Measurements from ENCODE around the gene TPST2. TPM values are rescaled to one million over a fixed set of nuclear protein-coding genes. Genes with fewer than 3 reads are reported as not detected.

The TPST2 gene
- total RNA-seq, 1 experiment from 2014 or later, result 95.0 TPM

DNA sequence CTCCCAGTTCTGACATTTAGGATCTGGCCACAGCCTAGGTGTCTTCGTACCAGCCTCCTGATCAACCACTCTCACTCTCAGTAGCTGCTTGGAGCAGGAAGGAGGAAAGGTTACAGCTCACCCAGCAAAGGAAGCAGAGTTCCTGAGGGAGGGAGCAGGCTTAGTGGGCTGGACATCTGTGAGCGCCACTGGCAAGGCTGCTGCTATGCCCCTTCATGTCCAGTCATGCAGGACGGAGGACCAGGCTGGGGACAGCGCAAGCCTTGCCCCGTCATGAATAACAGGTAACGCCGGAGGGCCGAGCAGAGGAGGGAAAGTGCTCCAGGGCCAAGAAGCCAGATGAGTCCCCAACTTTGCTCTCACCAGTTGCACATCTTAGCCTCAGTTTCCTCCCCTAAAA is 25.8 kb downstream of the TPST2 start:
- Histone ChIP-seq H3K27me3 (ENCODE audit: control insufficient read depth, insufficient read depth, low read length) (no peaks in the 10 kb centered on the region), H3K4me3 (ENCODE audit: insufficient read depth, low read depth, low read length) (no peak overlapping the region), H3K36me3 (replicated peaks; ENCODE audit: control insufficient read depth, insufficient read depth, low read length) (peaks cover 12% of the 10 kb centered on the region)
- no peak for DNase-seq

DNA sequence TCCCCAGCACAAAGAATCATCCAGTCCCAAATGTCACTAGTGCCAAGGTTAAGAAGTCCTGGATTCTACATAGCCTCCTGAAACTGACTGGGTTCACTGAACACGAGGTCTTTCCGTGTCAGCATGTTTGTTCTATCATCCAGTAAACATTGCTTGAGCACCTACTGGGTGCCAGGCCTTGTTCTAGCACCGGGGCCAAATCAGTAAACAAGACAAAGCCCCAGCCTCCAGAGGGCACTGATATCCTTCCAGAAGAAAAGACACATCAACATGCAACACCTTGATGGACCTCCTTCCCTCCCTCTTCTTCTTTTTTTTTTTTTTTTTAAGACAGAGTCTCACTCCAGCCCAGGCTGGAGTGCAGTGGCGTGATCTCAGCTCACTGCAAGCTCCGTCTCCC is 26.9 kb downstream of the TPST2 start:
- H3K36me3 ChIP-seq (replicated peaks; ENCODE audit: control insufficient read depth, insufficient read depth, low read length), result peaks cover 12% of the 10 kb centered on the region
- H3K4me3 ChIP-seq (ENCODE audit: insufficient read depth, low read depth, low read length), result no peak overlapping the region
- no peaks in the 10 kb centered on the region for H3K27me3 ChIP-seq (ENCODE audit: control insufficient read depth, insufficient read depth, low read length)
- DNase-seq, result no peak

DNA sequence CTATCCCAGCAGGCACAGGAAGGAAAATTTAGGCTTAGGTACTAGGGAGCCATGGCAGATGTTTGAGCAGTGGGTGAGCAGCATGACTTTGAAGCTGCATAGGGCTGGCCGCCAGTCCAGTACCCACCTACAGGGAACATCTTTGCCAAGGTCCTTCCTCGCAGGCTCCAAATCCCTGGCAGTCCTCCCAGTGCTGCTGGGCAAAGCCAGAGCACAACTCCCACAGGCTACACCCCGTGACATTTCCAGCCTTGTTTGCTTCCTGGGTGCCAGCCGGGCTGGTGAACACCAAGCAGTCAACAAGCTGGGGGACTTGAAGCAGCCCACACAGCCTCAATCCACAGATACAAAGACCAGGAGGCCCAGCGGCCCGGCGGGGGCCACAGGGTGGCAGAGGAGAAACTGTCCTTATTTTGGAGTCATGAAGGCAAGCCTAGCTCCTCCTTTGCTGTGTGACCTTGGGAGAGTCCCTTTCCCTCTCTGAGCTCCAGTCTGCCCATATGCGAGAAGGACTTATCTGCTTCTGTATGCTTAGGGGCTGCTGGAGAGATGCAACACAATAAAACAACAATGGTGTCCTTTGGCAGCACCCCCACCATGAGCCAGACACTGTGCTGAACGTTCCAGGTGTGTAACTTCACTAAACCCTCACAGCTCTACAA is 28.0 kb downstream of the TPST2 start:
- no peak overlapping the region for H3K4me3 ChIP-seq (ENCODE audit: insufficient read depth, low read depth, low read length)
- DNase-seq, result no peak
- peaks cover 12% of the 10 kb centered on the region for H3K36me3 ChIP-seq (replicated peaks; ENCODE audit: control insufficient read depth, insufficient read depth, low read length)
- no peaks in the 10 kb centered on the region for H3K27me3 ChIP-seq (ENCODE audit: control insufficient read depth, insufficient read depth, low read length)

DNA sequence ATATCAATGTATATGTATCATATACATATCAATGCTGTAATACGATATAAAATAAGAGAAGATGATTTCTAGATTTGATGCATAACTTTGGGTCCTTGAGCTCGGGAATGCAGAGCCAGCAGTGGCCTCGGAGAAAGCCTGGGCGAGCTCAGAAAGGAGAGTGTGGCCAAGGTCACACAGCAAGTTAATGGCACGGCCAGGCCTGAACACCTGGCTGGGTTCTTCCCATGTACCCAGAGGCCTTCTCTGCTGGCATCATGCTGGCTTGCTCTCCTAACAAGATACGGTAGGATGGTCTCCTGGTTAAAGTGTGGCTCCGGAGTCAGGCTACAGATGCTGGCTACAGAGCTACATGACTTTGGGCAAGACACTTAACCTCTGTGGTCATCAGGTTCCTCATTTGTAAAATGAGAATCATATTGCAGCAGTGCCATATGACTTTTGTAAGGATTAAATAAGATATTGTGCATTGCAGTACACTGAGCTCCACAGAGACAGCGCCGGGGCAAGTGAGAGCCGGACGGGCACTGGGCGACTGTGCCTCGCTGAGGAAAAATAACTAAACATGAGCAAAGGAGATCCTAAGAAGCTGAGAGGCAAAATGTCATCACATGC is 29.9 kb downstream of the TPST2 start:
- Histone ChIP-seq H3K4me3 (ENCODE audit: insufficient read depth, low read depth, low read length) (no peak overlapping the region), H3K27me3 (ENCODE audit: control insufficient read depth, insufficient read depth, low read length) (no peaks in the 10 kb centered on the region), H3K36me3 (replicated peaks; ENCODE audit: control insufficient read depth, insufficient read depth, low read length) (peaks cover 8% of the 10 kb centered on the region)
- no peak for DNase-seq

DNA sequence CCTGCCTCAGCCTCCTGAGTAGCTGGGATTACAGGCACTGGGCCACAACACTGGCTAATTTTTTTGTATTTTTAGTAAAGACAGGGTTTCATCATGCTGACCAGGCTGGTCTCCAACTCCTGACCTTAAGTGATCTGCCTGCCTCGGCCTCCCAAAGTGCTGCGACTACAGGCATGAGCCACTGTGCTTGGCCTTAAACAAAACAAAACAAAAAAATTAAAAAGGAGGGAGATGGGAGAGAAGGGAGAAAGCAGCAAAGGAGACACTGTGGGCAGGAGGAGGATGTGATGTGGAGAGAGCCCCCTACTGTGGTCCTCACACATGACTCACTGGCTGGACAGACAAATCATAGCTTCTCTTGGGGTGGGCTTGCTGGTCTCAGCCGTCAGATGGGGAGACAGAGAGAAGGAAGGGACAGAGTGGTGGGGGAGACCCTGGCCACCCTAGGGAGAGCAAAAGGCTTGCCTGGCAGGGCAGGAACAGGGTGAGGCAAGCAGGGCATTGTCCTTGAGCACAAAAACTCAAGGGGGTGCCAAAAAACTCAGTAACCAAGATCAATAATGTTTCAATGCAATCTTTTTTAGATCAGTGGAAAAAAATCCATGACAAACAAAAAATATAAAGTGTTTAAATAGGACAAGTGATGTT is 31.6 kb downstream of the TPST2 start:
- H3K27me3 ChIP-seq (ENCODE audit: control insufficient read depth, insufficient read depth, low read length), result no peaks in the 10 kb centered on the region
- no peaks in the 10 kb centered on the region; the same call in none of the 2 replicates for H3K36me3 ChIP-seq (replicated peaks; ENCODE audit: control insufficient read depth, insufficient read depth, low read length)
- H3K4me3 ChIP-seq (ENCODE audit: insufficient read depth, low read depth, low read length), result no peak overlapping the region
- no peak for DNase-seq

DNA sequence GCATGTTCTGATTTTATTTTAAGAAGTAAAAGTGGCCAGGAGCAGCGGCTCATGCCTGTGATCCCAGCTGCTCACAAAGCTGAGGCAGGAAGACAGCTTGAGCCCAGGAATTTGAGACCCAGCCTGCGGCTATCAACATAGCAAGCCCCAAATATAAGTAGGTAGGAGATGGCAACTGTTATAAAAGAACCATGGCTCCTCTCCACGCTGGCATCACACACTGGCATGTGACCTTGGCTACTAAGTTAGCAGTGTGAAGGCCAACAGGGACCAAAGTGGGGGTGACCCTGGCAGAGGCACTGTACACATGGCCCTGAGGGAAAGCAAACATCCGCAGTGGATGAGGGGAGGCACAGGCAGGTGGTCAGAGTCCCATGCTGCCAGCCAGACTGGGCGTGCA is 33.0 kb downstream of the TPST2 start:
- H3K27me3 ChIP-seq (ENCODE audit: control insufficient read depth, insufficient read depth, low read length), result no peaks in the 10 kb centered on the region
- no peak overlapping the region for H3K4me3 ChIP-seq (ENCODE audit: insufficient read depth, low read depth, low read length)
- no peaks in the 10 kb centered on the region; the same call in none of the 2 replicates for H3K36me3 ChIP-seq (replicated peaks; ENCODE audit: control insufficient read depth, insufficient read depth, low read length)
- no peak for DNase-seq

DNA sequence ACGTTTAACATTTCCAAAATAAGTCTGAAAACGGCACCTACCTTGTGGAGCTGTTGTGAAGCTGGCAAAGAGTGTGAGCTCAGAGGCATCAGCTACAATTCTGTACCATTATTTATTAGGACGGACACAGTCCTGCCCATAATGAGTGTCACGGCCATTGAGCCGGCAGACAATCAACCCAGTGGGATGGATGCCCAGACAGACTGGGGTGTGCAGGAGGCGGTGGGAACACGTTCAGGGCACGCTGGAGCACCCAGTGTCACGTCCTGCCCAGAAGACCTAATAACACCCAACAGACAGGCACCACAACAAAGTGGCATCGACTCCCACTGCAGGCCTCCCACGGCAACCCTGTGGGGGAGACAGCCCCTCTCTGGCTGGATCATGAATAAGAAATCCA is 34.5 kb downstream of the TPST2 start:
- Histone ChIP-seq H3K4me3 (ENCODE audit: insufficient read depth, low read depth, low read length) (no peak overlapping the region), H3K36me3 (replicated peaks; ENCODE audit: control insufficient read depth, insufficient read depth, low read length) (no peaks in the 10 kb centered on the region; the same call in none of the 2 replicates), H3K27me3 (ENCODE audit: control insufficient read depth, insufficient read depth, low read length) (no peaks in the 10 kb centered on the region)
- DNase-seq, result no peak

DNA sequence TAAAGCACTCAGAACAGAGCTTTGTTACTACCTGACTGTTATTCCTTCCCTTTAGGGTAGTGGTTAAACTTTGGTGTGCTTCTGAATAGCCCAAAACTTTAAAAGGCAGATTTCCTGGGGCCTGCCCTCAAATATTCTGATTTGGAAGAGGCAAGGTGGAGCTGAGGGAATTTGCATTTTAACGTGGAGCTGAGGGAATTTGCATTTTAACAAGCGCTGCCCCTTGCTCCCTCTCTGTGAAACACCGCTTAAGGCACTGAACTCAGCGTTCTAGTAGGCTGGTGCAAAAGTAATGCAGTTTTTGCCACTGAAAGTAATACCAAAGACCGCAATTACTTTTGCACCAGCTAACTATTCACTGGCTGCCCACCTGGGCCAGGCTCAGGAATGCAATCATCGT is 35.0 kb downstream of the TPST2 start:
- Histone ChIP-seq H3K27me3 (ENCODE audit: control insufficient read depth, insufficient read depth, low read length) (no peaks in the 10 kb centered on the region), H3K36me3 (replicated peaks; ENCODE audit: control insufficient read depth, insufficient read depth, low read length) (no peaks in the 10 kb centered on the region; the same call in none of the 2 replicates), H3K4me3 (ENCODE audit: insufficient read depth, low read depth, low read length) (no peak overlapping the region)
- peak; percentile 65 for DNase-seq

DNA sequence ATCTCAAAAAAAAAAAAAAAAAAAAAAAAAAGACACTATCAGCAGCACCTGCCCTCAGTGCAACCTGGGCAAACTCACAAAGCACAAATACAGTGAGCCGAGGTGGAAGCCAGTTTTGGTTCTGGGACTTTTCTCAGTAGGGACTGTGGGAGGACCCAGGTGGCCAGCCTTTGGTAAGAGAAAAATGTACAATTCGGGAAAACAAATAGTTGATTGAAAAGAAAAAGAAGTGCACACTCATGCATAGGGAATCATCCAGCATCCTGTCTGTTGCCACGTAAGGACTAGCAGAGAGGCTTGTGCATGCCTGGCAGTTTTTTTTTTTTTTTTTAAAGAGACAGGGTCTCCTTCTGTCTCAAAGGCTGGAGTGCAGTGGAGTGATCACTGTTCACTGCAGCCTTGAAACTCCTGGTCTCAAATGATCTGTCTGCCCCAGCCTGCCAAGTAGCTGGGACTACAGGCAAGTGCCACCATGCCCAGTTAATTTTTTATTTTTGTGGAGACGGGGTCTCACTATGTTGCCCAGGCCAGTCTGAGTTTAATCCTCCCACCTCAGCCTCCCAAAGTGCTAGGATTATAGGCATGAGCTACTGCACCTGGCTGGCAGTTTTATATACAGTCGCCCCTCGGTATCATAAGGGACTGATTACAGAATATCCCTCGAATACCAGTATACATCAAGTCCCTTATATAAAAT is 36.7 kb downstream of the TPST2 start:
- Histone ChIP-seq H3K27me3 (ENCODE audit: control insufficient read depth, insufficient read depth, low read length) (no peaks in the 10 kb centered on the region), H3K4me3 (ENCODE audit: insufficient read depth, low read depth, low read length) (no peak overlapping the region), H3K36me3 (replicated peaks; ENCODE audit: control insufficient read depth, insufficient read depth, low read length) (no peaks in the 10 kb centered on the region; the same call in none of the 2 replicates)
- no peak for DNase-seq

DNA sequence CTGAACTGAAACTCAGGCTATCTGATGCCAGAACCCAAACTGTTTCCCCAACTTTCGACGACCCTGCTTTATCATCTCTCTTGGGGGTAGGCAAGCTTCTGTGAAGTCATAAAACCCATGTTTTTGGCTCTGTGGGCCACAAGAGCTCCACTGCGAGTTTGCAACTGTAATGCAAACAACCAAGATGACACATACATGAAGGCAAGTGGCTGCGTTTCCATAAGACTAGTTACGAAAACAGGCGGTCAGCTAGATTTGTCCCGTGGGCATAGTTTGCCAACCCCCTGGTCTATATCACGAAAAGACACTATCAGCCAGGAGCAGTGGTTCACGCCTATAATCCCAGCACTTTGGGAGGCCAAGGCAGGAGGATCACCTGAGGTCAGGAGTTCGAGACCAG is 37.5 kb downstream of the TPST2 start:
- DNase-seq, result no peak
- H3K36me3 ChIP-seq (replicated peaks; ENCODE audit: control insufficient read depth, insufficient read depth, low read length), result no peaks in the 10 kb centered on the region; the same call in none of the 2 replicates

DNA sequence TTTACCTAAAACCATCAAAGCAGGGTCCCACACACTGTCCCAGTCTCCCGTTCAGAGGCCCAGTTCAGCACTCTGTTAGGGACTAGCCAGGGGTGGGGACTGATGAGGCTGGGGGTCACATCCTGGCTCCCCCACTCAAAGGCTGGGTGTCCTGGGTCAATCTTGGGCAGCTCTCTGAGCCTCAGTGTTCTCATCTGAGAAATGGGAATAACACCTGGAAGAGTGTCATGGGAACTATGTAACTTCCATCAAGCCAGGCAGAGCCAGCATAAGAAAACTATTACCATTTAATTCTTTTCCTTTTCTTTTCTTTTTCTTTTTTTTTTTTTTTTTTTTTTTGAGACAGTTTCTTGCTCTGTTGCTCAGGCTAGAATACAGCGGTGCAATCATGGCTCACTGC is 38.4 kb downstream of the TPST2 start:
- DNase-seq, result no peak
- H3K36me3 ChIP-seq (replicated peaks; ENCODE audit: control insufficient read depth, insufficient read depth, low read length), result no peaks in the 10 kb centered on the region; the same call in 1 of the 2 replicates
- H3K27me3 ChIP-seq (ENCODE audit: control insufficient read depth, insufficient read depth, low read length), result no peaks in the 10 kb centered on the region
- H3K4me3 ChIP-seq (ENCODE audit: insufficient read depth, low read depth, low read length), result no peak overlapping the region

More for the DNA sequence above, 37.5 kb downstream of the TPST2 start:
- no peak overlapping the region for H3K4me3 ChIP-seq (ENCODE audit: insufficient read depth, low read depth, low read length)
- H3K27me3 ChIP-seq (ENCODE audit: control insufficient read depth, insufficient read depth, low read length), result no peaks in the 10 kb centered on the region

DNA sequence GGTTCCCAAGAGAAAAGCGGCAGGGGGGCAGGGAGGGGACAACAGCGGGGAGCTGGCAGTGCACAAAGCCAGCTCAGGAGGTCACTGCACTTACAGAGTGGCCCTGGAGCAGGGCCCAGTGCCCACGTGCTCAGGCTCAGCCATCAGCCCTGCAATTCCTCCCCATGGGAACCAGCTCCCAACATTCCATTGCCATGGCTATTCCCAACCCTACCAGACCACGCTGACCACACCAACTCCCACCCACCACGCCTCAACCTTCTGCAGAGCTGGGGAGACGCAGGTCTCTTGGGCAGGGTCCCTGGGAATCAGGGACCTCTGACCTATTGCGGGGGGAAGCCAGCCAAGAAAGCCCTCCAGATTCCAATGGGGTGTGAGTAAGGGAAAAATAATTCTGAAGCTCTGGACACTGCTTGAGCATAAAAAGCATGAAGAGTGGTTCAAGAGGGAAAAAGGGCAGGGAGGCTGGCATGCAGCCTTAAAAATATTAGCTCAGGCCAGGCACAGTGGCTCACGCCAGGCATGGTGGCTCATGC is 39.4 kb downstream of the TPST2 start:
- Histone ChIP-seq H3K4me3 (ENCODE audit: insufficient read depth, low read depth, low read length) (no peak overlapping the region), H3K36me3 (replicated peaks; ENCODE audit: control insufficient read depth, insufficient read depth, low read length) (no peaks in the 10 kb centered on the region; the same call in 1 of the 2 replicates), H3K27me3 (ENCODE audit: control insufficient read depth, insufficient read depth, low read length) (no peaks in the 10 kb centered on the region)
- no peak for DNase-seq

DNA sequence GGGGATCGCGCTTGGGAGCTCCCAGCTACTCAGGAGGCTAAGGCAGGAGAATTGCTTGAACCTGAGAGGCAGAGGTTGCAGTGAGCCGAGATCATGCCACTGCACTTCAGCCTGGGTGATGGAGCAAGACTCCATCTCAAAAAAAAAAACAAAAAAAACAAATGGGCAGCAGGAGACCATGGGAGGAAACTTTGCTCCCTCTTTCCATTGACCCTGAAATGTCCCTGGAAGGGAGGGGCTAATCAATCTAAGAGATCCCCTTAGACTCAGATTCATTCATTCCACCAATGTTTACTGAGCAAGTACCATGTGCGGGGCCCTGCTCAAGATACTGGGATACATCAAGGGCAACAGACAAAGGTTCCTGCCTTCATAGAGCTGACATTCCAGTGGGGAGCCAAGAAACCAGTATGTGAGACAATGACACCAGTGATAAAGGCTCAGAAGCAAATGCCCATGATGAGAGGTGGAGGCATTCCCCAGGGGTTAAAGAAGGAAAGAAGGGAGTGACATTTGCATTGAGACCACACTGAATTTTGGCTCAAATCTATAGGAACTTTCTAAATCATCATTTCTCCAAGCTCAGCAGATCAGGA is 39.9 kb downstream of the TPST2 start:
- DNase-seq, result no peak
- no peaks in the 10 kb centered on the region for H3K36me3 ChIP-seq (replicated peaks; ENCODE audit: control insufficient read depth, insufficient read depth, low read length)
- H3K27me3 ChIP-seq (ENCODE audit: control insufficient read depth, insufficient read depth, low read length), result no peaks in the 10 kb centered on the region
- no peak overlapping the region for H3K4me3 ChIP-seq (ENCODE audit: insufficient read depth, low read depth, low read length)

DNA sequence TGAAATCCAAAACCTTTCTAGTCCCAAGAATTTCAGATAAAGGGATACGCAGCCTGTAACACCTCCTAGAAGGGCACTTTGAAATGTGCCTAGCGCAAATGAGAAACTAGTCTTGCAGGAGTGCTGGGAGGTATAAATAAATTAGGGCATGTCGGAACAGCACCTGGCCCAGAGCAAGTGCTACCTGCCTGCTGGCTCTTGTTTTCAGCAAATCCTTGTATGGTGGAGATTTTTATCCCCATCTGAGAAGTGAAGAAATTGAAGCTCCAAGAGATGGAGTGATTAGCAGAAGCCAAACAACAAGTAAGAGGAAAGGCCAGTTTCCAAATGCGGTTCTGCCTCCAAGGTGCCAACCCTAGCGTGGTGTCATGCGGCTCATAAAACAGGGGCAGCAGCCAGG is 40.9 kb downstream of the TPST2 start:
- H3K4me3 ChIP-seq (ENCODE audit: insufficient read depth, low read depth, low read length), result no peak overlapping the region
- peaks cover 4% of the 10 kb centered on the region for H3K36me3 ChIP-seq (replicated peaks; ENCODE audit: control insufficient read depth, insufficient read depth, low read length)
- no peaks in the 10 kb centered on the region for H3K27me3 ChIP-seq (ENCODE audit: control insufficient read depth, insufficient read depth, low read length)
- no peak for DNase-seq

All from H7 (cell line).